SU-DHL-6 (cell line): ENCODE results near the gene SOS1.

Experiments
- EZH2phosphoT487 ChIP-seq: fragments of 200-600 bp; sonication (generic), shearing (Covaris generic); conservative IDR thresholded peaks from 2 replicates; pipeline ENCODE4 v1.6.1; 2018; ENCODE audit warnings: mild to moderate bottlenecking, antibody characterized with exemption, low read length, moderate library complexity, mixed read lengths
- TF ChIP-seq, protein P1 (sequence below): fragments of 200-600 bp; sonication (generic); IDR thresholded peaks from one replicate; pipeline ENCODE4 v1.5.1; 2017; ENCODE audit warnings: antibody characterized with exemption, mild to moderate bottlenecking, low read length, moderate library complexity; ENCODE audit not compliant: insufficient read depth, poor library complexity, severe bottlenecking

DNA sequence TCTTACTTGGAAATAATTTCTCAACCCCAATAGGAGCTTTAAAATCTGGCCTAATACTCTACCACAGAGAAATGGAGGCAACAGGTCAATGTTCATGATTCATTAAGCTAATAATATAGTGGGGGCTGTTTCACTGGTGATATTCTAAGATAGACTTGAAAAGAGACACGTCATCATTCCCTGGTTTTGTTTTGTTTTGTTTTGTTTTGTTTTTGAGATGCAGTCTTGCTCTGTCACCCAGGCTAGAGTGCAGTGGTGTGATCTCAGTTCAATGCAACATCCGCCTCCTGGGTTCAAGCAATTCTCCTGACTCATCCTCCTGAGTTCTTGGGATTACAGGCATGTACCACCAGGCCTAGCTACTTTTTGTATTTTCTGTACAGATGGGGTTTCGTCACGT lies 37.5 kb upstream of the SOS1 start:
- TF ChIP-seq, protein P1, sequence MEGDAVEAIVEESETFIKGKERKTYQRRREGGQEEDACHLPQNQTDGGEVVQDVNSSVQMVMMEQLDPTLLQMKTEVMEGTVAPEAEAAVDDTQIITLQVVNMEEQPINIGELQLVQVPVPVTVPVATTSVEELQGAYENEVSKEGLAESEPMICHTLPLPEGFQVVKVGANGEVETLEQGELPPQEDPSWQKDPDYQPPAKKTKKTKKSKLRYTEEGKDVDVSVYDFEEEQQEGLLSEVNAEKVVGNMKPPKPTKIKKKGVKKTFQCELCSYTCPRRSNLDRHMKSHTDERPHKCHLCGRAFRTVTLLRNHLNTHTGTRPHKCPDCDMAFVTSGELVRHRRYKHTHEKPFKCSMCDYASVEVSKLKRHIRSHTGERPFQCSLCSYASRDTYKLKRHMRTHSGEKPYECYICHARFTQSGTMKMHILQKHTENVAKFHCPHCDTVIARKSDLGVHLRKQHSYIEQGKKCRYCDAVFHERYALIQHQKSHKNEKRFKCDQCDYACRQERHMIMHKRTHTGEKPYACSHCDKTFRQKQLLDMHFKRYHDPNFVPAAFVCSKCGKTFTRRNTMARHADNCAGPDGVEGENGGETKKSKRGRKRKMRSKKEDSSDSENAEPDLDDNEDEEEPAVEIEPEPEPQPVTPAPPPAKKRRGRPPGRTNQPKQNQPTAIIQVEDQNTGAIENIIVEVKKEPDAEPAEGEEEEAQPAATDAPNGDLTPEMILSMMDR: no peak
- TF ChIP-seq EZH2phosphoT487: no peak
